GM12892 (cell line): Measurements from ENCODE around the gene MMS19.
A peak's percentile ranks its signal among the peaks of the same experiment; 100 is the strongest.

ENCODE experiments used
- POLR2A ChIP-seq: IDR thresholded peaks from 2 replicates; pipeline ENCODE4 v1.6.1; 2011; ENCODE audit warnings: low read depth, low read length, control low read depth
- POLR2AphosphoS5 ChIP-seq: IDR thresholded peaks from 2 replicates; pipeline ENCODE4 v1.6.1; 2011; ENCODE audit warnings: low read depth, low read length, control low read depth

- TF ChIP-seq POLR2AphosphoS5 = peak; percentile 56
- TF ChIP-seq POLR2A = peak; percentile 24; the same call in 1 of the 2 replicates
Observed at GRCh38 chr10:97434557-97434956, 63.7 kb downstream of the MMS19 start.
